NCI-H2107 (cell line): ENCODE data around the gene SLC25A23.
"Not testable (repeated sequence)": the region's sequence is repeated elsewhere in the genome, so short reads cannot be mapped to it uniquely, and the experiment has no call there.

Experiments used
- DNase-seq: peaks from one replicate; lab custom pipeline; 2025; lab: John Stamatoyannopoulos, UW

Gene SLC25A23

GRCh38 chr19:6457958-6458694 is 1.5 kb downstream of the SLC25A23 start:
- DNase-seq = no peak

GRCh38 chr19:6455924-6456323 is 3.7 kb downstream of the SLC25A23 start:
- no peak for DNase-seq

GRCh38 chr19:6453951-6454565 is 5.5 kb downstream of the SLC25A23 start:
- no peak for DNase-seq

- no peak for DNase-seq
Observed at GRCh38 chr19:6452899-6453298, 6.7 kb downstream of the SLC25A23 start.

- no peak for DNase-seq
Observed at GRCh38 chr19:6452223-6452614, 7.4 kb downstream of the SLC25A23 start.

- DNase-seq = no peak
Observed at GRCh38 chr19:6451583-6452222, 7.9 kb downstream of the SLC25A23 start.

GRCh38 chr19:6450166-6450565 is 9.4 kb downstream of the SLC25A23 start:
- no peak for DNase-seq

GRCh38 chr19:6448045-6448444 is 11.5 kb downstream of the SLC25A23 start:
- no peak for DNase-seq

- no peak for DNase-seq
Observed at GRCh38 chr19:6446452-6446851, 13.1 kb downstream of the SLC25A23 start.

GRCh38 chr19:6443986-6444385 is 15.6 kb downstream of the SLC25A23 start:
- no peak for DNase-seq

GRCh38 chr19:6442087-6442688 is 17.4 kb downstream of the SLC25A23 start:
- DNase-seq = no peak

- DNase-seq = no peak
Observed at GRCh38 chr19:6440905-6441304, 18.7 kb downstream of the SLC25A23 start.

- DNase-seq = no peak
Observed at GRCh38 chr19:6439743-6440142, 19.8 kb downstream of the SLC25A23 start.

- no peak for DNase-seq
Observed at GRCh38 chr19:6433663-6434062, 25.9 kb downstream of the SLC25A23 start, which contains the start of gene SLC25A41. TSS of gene SLC25A41 (minus strand) at chr19:6433763. CDS start at chr19:6433693, 70 bp downstream.

GRCh38 chr19:6433165-6433564 is 26.4 kb downstream of the SLC25A23 start:
- no peak for DNase-seq

- no peak for DNase-seq
Observed at GRCh38 chr19:6431891-6432290, 27.7 kb downstream of the SLC25A23 start.

- DNase-seq = no peak
Observed at GRCh38 chr19:6429419-6430221, 30.0 kb downstream of the SLC25A23 start.

- DNase-seq = not testable (repeated sequence)
Observed at GRCh38 chr19:6428692-6429418, 30.7 kb downstream of the SLC25A23 start.

GRCh38 chr19:6427131-6427530 is 32.5 kb downstream of the SLC25A23 start:
- DNase-seq = no peak

GRCh38 chr19:6425732-6426620 is 33.6 kb downstream of the SLC25A23 start:
- no peak for DNase-seq
